ENCODE results near the gene TMEM215. TPM values are rescaled to one million over a fixed set of nuclear protein-coding genes. Genes with fewer than 3 reads are reported as not detected.

Gene TMEM215
- total RNA-seq, 1 donor from 2014 or later = not detected

DNA sequence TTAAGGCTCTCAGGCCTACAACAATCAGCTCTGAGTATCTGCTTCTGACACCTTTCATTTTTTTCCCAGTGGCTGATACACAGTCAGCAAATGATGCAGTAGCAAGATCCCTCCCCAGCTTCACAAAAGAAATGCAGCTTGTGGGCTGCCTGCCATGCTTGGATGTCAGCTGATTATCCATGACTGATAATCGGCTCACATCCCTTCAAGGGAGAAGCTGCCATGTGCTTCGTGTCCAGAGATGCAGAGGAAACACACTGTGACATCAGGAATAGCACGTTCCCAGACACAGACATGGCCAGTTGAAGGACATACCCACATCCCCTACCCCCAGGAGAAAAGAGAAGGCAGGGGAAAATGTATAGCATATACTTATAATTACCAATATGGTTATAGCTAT, 27.9 kb downstream of the TMEM215 start:
- TF ChIP-seq, protein P1, sequence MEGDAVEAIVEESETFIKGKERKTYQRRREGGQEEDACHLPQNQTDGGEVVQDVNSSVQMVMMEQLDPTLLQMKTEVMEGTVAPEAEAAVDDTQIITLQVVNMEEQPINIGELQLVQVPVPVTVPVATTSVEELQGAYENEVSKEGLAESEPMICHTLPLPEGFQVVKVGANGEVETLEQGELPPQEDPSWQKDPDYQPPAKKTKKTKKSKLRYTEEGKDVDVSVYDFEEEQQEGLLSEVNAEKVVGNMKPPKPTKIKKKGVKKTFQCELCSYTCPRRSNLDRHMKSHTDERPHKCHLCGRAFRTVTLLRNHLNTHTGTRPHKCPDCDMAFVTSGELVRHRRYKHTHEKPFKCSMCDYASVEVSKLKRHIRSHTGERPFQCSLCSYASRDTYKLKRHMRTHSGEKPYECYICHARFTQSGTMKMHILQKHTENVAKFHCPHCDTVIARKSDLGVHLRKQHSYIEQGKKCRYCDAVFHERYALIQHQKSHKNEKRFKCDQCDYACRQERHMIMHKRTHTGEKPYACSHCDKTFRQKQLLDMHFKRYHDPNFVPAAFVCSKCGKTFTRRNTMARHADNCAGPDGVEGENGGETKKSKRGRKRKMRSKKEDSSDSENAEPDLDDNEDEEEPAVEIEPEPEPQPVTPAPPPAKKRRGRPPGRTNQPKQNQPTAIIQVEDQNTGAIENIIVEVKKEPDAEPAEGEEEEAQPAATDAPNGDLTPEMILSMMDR (IDR thresholded peaks at IDR 0.05; ENCODE audit: unreplicated experiment) = no peak
- H3K4me3 Mint-ChIP-seq (ENCODE audit: low read depth) = no peak overlapping the region
- peaks cover 27% of the 10 kb centered on the region for H3K9me3 Mint-ChIP-seq (ENCODE audit: low read depth)
- DNase-seq (ENCODE audit: low spot score, unreplicated experiment) = no peak
- no peaks in the 10 kb centered on the region for H3K4me1 Mint-ChIP-seq (ENCODE audit: low read depth)
- no peaks in the 10 kb centered on the region for H3K36me3 Mint-ChIP-seq (ENCODE audit: insufficient read depth)
- H3K27ac Mint-ChIP-seq = no peak overlapping the region
- peaks cover 42% of the 10 kb centered on the region for H3K27me3 Mint-ChIP-seq

DNA sequence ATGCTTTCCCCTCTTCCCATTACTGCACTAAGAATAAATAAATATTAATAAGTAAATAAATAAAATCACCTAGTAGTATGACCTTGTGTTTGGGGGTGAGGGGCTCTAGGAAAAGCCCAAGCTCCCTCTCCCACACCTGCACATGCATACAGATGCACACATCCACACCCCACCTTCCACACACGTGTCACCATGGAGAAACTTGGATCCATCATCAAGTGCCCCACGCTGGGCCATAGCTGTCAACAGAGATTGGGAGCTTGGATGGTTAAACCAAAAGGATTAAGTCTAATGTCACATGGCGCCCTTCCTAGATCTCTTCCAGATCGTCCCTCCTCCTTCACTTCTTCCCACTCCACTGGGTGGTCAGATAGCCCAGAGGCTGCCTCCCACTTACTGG, 37.0 kb downstream of the TMEM215 start:
- Mint-ChIP-seq H3K9me3 (ENCODE audit: low read depth) (no peaks in the 10 kb centered on the region), H3K4me3 (ENCODE audit: low read depth) (no peak overlapping the region), H3K36me3 (ENCODE audit: insufficient read depth) (no peaks in the 10 kb centered on the region), H3K27ac (no peak overlapping the region), H3K27me3 (peaks cover 88% of the 10 kb centered on the region), H3K4me1 (ENCODE audit: low read depth) (no peaks in the 10 kb centered on the region)
- no peak for DNase-seq (ENCODE audit: low spot score, unreplicated experiment)
- TF ChIP-seq, protein P1 (IDR thresholded peaks at IDR 0.05; ENCODE audit: unreplicated experiment) = no peak

DNA sequence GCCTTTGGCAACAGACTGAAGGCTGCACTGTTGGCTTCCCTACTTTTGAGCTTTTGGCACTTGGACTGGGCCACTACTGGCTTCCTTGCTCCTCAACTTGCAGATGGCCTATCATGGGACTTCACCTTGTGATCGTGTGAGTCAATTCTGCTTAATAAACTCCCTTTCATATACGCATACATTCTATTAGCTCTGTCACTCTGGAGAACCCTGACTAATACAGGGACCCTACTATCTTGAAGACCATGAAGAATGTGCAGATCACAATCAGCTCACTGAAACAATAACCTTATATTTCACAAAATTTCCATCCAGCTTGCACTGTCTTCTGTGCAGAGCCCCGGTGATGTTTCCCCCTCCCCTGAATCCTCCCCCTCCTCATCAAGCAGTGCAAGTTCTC, 39.8 kb downstream of the TMEM215 start:
- no peak for DNase-seq (ENCODE audit: low spot score, unreplicated experiment)
- Mint-ChIP-seq H3K4me1 (ENCODE audit: low read depth) (no peaks in the 10 kb centered on the region), H3K36me3 (ENCODE audit: insufficient read depth) (no peaks in the 10 kb centered on the region), H3K9me3 (ENCODE audit: low read depth) (peaks cover 2% of the 10 kb centered on the region), H3K4me3 (ENCODE audit: low read depth) (no peak overlapping the region), H3K27me3 (peaks cover 88% of the 10 kb centered on the region), H3K27ac (no peak overlapping the region)
- TF ChIP-seq, protein P1 (IDR thresholded peaks at IDR 0.05; ENCODE audit: unreplicated experiment) = no peak

DNA sequence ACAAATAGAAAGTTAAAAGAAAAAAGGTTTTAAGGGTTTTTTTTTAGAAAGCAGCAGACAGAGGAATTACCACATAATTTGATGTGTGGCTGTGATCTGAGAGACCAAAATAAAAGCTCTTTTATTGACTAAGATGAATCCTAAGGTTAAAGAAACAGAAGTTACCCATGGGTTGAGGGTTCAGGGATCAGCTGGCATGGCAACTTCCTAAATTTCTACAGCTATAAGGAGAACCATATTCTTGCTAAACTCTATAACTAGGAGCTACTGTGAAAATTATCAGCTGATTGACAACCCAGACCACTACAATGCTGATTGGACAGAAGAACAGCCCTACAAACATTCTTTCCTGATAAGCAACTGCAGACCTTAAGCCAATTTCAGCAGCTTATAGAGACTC, 40.2 kb downstream of the TMEM215 start:
- no peaks in the 10 kb centered on the region for H3K36me3 Mint-ChIP-seq (ENCODE audit: insufficient read depth)
- DNase-seq (ENCODE audit: low spot score, unreplicated experiment) = no peak
- TF ChIP-seq, protein P1 (IDR thresholded peaks at IDR 0.05; ENCODE audit: unreplicated experiment) = no peak
- peaks cover 2% of the 10 kb centered on the region for H3K9me3 Mint-ChIP-seq (ENCODE audit: low read depth)
- peaks cover 85% of the 10 kb centered on the region for H3K27me3 Mint-ChIP-seq
- H3K4me3 Mint-ChIP-seq (ENCODE audit: low read depth) = no peak overlapping the region
- no peaks in the 10 kb centered on the region for H3K4me1 Mint-ChIP-seq (ENCODE audit: low read depth)
- no peak overlapping the region for H3K27ac Mint-ChIP-seq

DNA sequence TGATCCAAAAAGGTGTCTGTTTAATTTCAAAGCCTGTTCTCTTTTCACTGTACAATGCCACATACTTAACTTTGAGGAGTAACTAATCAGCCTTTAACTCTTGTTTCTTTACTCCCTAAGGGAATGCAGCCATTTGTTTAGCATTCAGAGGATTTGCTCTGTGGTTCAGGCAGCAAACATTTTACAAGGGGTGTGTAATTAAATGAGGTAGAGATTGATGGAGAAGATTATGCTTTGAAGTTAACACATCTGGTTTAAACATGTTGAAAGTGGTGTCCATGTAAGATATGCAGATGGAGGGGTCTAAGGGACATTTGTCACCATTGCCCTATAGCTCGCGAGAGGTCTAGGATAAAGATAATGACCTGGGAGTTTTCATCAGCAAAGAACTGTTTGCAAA, 41.9 kb downstream of the TMEM215 start:
- H3K4me3 Mint-ChIP-seq (ENCODE audit: low read depth) = no peak overlapping the region
- peaks cover 86% of the 10 kb centered on the region for H3K27me3 Mint-ChIP-seq
- no peak overlapping the region for H3K27ac Mint-ChIP-seq
- H3K36me3 Mint-ChIP-seq (ENCODE audit: insufficient read depth) = no peaks in the 10 kb centered on the region
- TF ChIP-seq, protein P1 (IDR thresholded peaks at IDR 0.05; ENCODE audit: unreplicated experiment) = no peak
- no peak for DNase-seq (ENCODE audit: low spot score, unreplicated experiment)
- peaks cover 2% of the 10 kb centered on the region for H3K9me3 Mint-ChIP-seq (ENCODE audit: low read depth)
- peaks cover 3% of the 10 kb centered on the region for H3K4me1 Mint-ChIP-seq (ENCODE audit: low read depth)

Data from progenitor cell of endocrine pancreas (in vitro differentiated cells).